ENCODE results near the gene PHACTR1. TPM values are rescaled to one million over a fixed set of nuclear protein-coding genes. Genes with fewer than 3 reads are reported as not detected.
"Not testable (repeated sequence)": the region's sequence is repeated elsewhere in the genome, so short reads cannot be mapped to it uniquely, and the experiment has no call there.

The PHACTR1 gene
- total and polyA plus RNA-seq, 2 donors (not counting 1 experiment from before 2014, with no cell fraction given): 0.60 to 1.2 TPM

- Histone ChIP-seq H3K27me3 (ENCODE audit: control insufficient read depth, insufficient read depth, low read length) (no peaks in the 10 kb centered on the region), H2AFZ (ENCODE audit: low read length) (no peak overlapping the region), H4K20me1 (ENCODE audit: control insufficient read depth, extremely low read depth, insufficient read depth, low read length) (no peaks in the 10 kb centered on the region), H3K4me1 (ENCODE audit: control insufficient read depth, extremely low read depth, insufficient read depth, low read length) (no peaks in the 10 kb centered on the region), H3K9ac (ENCODE audit: insufficient read depth, low read length) (no peak overlapping the region), H3K36me3 (ENCODE audit: control insufficient read depth, insufficient read depth, low read length) (no peaks in the 10 kb centered on the region), H3K4me3 (replicated peaks in 1 of 4; ENCODE audit: control extremely low read depth in 1 of 4, insufficient read depth in 1 of 4, low read depth in 3 of 4, low read length in 4 of 4) (no peak overlapping the region), H3K79me2 (ENCODE audit: control insufficient read depth, insufficient read depth, low read length) (no peaks in the 10 kb centered on the region), H3K9me3 (ENCODE audit: control insufficient read depth, insufficient read depth, low read depth, low read length) (no peaks in the 10 kb centered on the region), H3K27ac (ENCODE audit: insufficient read depth, low read length) (no peak overlapping the region), H3K4me2 (ENCODE audit: extremely low read depth, insufficient read depth, low read length) (no peak overlapping the region)
- DNase-seq (ENCODE audit: low read depth in 2 of 2): no peak
- TF ChIP-seq EZH2 (IDR thresholded peaks at IDR 0.05; ENCODE audit: low read length, missing control alignments): no peak
- TF ChIP-seq CTCF (conservative IDR thresholded peaks at IDR 0.05 in 1 of 2, IDR thresholded peaks at IDR 0.05 in 1 of 2; ENCODE audit: low read depth in 1 of 2, low read length in 2 of 2): no peak
Measured at GRCh38 chr6:13131935-13132661, 415.5 kb downstream of the PHACTR1 start.

GRCh38 chr6:13133894-13134293 lies 417.3 kb downstream of the PHACTR1 start:
- H2AFZ ChIP-seq (ENCODE audit: low read length); H3K4me2 ChIP-seq (ENCODE audit: extremely low read depth, insufficient read depth, low read length); H3K79me2 ChIP-seq (ENCODE audit: control insufficient read depth, insufficient read depth, low read length); H4K20me1 ChIP-seq (ENCODE audit: control insufficient read depth, extremely low read depth, insufficient read depth, low read length); H3K4me1 ChIP-seq (ENCODE audit: control insufficient read depth, extremely low read depth, insufficient read depth, low read length); H3K4me3 ChIP-seq (replicated peaks in 1 of 4; ENCODE audit: control extremely low read depth in 1 of 4, insufficient read depth in 1 of 4, low read depth in 3 of 4, low read length in 4 of 4); H3K27ac ChIP-seq (ENCODE audit: insufficient read depth, low read length); H3K9me3 ChIP-seq (ENCODE audit: control insufficient read depth, insufficient read depth, low read depth, low read length); H3K27me3 ChIP-seq (ENCODE audit: control insufficient read depth, insufficient read depth, low read length); H3K36me3 ChIP-seq (ENCODE audit: control insufficient read depth, insufficient read depth, low read length); DNase-seq (ENCODE audit: low read depth in 2 of 2); H3K9ac ChIP-seq (ENCODE audit: insufficient read depth, low read length): not testable (repeated sequence)

- Histone ChIP-seq H3K4me2 (ENCODE audit: extremely low read depth, insufficient read depth, low read length) (no peak overlapping the region), H2AFZ (ENCODE audit: low read length) (no peak overlapping the region), H3K79me2 (ENCODE audit: control insufficient read depth, insufficient read depth, low read length) (no peaks in the 10 kb centered on the region), H3K36me3 (ENCODE audit: control insufficient read depth, insufficient read depth, low read length) (no peaks in the 10 kb centered on the region), H3K27ac (ENCODE audit: insufficient read depth, low read length) (no peak overlapping the region), H3K9ac (ENCODE audit: insufficient read depth, low read length) (no peak overlapping the region), H3K27me3 (ENCODE audit: control insufficient read depth, insufficient read depth, low read length) (no peaks in the 10 kb centered on the region), H3K4me3 (replicated peaks in 1 of 4; ENCODE audit: control extremely low read depth in 1 of 4, insufficient read depth in 1 of 4, low read depth in 3 of 4, low read length in 4 of 4) (no peak overlapping the region), H3K4me1 (ENCODE audit: control insufficient read depth, extremely low read depth, insufficient read depth, low read length) (no peaks in the 10 kb centered on the region), H3K9me3 (ENCODE audit: control insufficient read depth, insufficient read depth, low read depth, low read length) (no peaks in the 10 kb centered on the region), H4K20me1 (ENCODE audit: control insufficient read depth, extremely low read depth, insufficient read depth, low read length) (no peaks in the 10 kb centered on the region)
- no peak for DNase-seq (ENCODE audit: low read depth in 2 of 2)
- TF ChIP-seq EZH2 (IDR thresholded peaks at IDR 0.05; ENCODE audit: low read length, missing control alignments) (no peak), CTCF (conservative IDR thresholded peaks at IDR 0.05 in 1 of 2, IDR thresholded peaks at IDR 0.05 in 1 of 2; ENCODE audit: low read depth in 1 of 2, low read length in 2 of 2) (no peak)
Measured at GRCh38 chr6:13135152-13135551, 418.6 kb downstream of the PHACTR1 start.

Measured in fibroblast of lung (primary cell).